WTC11 (cell line): ENCODE measurements around the gene RNF7.

ENCODE experiments used
- CBFB ChIP-seq: sonication (generic); formaldehyde crosslinking; IDR thresholded peaks from 2 replicates; pipeline ENCODE4 v1.8.1; 2022; ENCODE audit warnings: mild to moderate bottlenecking, low read depth, missing genetic modification reagents
- FOXK1 ChIP-seq: sonication (generic); formaldehyde crosslinking; IDR thresholded peaks from 2 replicates; pipeline ENCODE4 v1.8.0; 2022; ENCODE audit warnings: mild to moderate bottlenecking, moderate library complexity, missing genetic modification reagents
- TF ChIP-seq, protein P1 (sequence below): fragments of 200-600 bp; IDR thresholded peaks from 2 replicates; pipeline ENCODE4 v1.8.0; 2022; ENCODE audit warnings: antibody characterized with exemption
- TF ChIP-seq, protein P2 (sequence below): sonication (generic); formaldehyde crosslinking; IDR thresholded peaks from 2 replicates; pipeline ENCODE4 v1.8.1; 2023; ENCODE audit warnings: mild to moderate bottlenecking, missing genetic modification reagents, moderate library complexity
- TF ChIP-seq, protein P3 (sequence below): sonication (generic); formaldehyde crosslinking; IDR thresholded peaks from 2 replicates; pipeline ENCODE4 v1.8.0; 2022; ENCODE audit warnings: mild to moderate bottlenecking, missing genetic modification reagents

DNA sequence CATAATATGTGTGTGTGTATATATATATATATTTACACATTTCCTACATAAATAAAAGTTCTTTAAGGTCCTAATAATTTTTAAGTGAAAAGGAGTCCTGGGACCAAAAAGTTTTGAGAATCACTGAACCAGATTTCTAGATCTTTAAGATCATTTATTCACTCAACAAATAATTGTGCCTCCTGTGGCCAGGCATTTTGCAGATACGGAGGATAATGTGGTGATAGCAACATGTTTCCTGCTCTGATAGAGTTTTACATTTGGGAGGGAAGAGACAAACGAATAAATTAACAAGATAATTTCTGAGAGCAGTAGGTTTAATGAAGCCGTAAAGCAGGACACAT lies 448 bp upstream of the RNF7 start:
- TF ChIP-seq, protein P1, sequence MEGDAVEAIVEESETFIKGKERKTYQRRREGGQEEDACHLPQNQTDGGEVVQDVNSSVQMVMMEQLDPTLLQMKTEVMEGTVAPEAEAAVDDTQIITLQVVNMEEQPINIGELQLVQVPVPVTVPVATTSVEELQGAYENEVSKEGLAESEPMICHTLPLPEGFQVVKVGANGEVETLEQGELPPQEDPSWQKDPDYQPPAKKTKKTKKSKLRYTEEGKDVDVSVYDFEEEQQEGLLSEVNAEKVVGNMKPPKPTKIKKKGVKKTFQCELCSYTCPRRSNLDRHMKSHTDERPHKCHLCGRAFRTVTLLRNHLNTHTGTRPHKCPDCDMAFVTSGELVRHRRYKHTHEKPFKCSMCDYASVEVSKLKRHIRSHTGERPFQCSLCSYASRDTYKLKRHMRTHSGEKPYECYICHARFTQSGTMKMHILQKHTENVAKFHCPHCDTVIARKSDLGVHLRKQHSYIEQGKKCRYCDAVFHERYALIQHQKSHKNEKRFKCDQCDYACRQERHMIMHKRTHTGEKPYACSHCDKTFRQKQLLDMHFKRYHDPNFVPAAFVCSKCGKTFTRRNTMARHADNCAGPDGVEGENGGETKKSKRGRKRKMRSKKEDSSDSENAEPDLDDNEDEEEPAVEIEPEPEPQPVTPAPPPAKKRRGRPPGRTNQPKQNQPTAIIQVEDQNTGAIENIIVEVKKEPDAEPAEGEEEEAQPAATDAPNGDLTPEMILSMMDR: no peak
- TF ChIP-seq FOXK1 (CRISPR knock-in tag): no peak
- TF ChIP-seq, protein P2, sequence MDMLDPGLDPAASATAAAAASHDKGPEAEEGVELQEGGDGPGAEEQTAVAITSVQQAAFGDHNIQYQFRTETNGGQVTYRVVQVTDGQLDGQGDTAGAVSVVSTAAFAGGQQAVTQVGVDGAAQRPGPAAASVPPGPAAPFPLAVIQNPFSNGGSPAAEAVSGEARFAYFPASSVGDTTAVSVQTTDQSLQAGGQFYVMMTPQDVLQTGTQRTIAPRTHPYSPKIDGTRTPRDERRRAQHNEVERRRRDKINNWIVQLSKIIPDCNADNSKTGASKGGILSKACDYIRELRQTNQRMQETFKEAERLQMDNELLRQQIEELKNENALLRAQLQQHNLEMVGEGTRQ (CRISPR knock-in tag): no peak
- no peak for TF ChIP-seq CBFB (CRISPR knock-in tag)
- TF ChIP-seq, protein P3, sequence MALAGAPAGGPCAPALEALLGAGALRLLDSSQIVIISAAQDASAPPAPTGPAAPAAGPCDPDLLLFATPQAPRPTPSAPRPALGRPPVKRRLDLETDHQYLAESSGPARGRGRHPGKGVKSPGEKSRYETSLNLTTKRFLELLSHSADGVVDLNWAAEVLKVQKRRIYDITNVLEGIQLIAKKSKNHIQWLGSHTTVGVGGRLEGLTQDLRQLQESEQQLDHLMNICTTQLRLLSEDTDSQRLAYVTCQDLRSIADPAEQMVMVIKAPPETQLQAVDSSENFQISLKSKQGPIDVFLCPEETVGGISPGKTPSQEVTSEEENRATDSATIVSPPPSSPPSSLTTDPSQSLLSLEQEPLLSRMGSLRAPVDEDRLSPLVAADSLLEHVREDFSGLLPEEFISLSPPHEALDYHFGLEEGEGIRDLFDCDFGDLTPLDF: no peak
